Smooth muscle cell (in vitro differentiated cells): ENCODE results near the gene TTC13. TPM values are rescaled to one million over a fixed set of nuclear protein-coding genes. Genes with fewer than 3 reads are reported as not detected.

Experiments
- DNase-seq: peaks from one replicate; lab custom pipeline; 2025; ENCODE audit not compliant: unreplicated experiment; lab: John Stamatoyannopoulos, UW
- H2AFZ ChIP-seq: fragments of 200-600 bp; sonication (generic); 2 replicates; pipeline ENCODE4 v1.6.0; 2016; ENCODE audit warnings: antibody characterized with exemption, low read depth, mild to moderate bottlenecking
- H3F3A ChIP-seq: fragments of 200-600 bp; sonication (generic); 2 replicates; pipeline ENCODE4 v1.6.0; 2017; ENCODE audit warnings: antibody characterized with exemption, low read depth
- H3K27ac ChIP-seq: fragments of 200-600 bp; sonication (generic); 2 replicates; pipeline ENCODE4 v1.5.1; 2016; ENCODE audit warnings: low read depth, mild to moderate bottlenecking
- H3K27me3 ChIP-seq: fragments of 200-600 bp; sonication (generic); 2 replicates; pipeline ENCODE4 v1.6.1; 2016; ENCODE audit warnings: low read depth, mild to moderate bottlenecking
- H3K36me3 ChIP-seq: fragments of 200-600 bp; sonication (generic); 2 replicates; pipeline ENCODE4 v1.5.1; 2016; ENCODE audit warnings: low read depth
- H3K4me1 ChIP-seq: fragments of 200-600 bp; sonication (generic); 2 replicates; pipeline ENCODE4 v1.5.1; 2016; ENCODE audit warnings: low read depth
- H3K4me2 ChIP-seq: fragments of 200-600 bp; sonication (generic); 2 replicates; pipeline ENCODE4 v1.6.0; 2016; ENCODE audit warnings: mild to moderate bottlenecking
- H3K4me3 ChIP-seq: fragments of 200-600 bp; sonication (generic); 2 replicates; pipeline ENCODE4 v1.5.1; 2016; ENCODE audit warnings: mild to moderate bottlenecking
- H3K79me2 ChIP-seq: fragments of 200-600 bp; sonication (generic); 2 replicates; pipeline ENCODE4 v1.6.0; 2016; ENCODE audit warnings: low read depth, mild to moderate bottlenecking
- H3K9ac ChIP-seq: fragments of 200-600 bp; sonication (generic); 2 replicates; pipeline ENCODE4 v1.6.0; 2016; ENCODE audit warnings: low read depth
- H3K9me3 ChIP-seq: fragments of 200-600 bp; sonication (generic); replicated peaks from 2 replicates; pipeline ENCODE4 v1.5.1; 2016; ENCODE audit warnings: low read depth
- H4K20me1 ChIP-seq: fragments of 200-600 bp; sonication (generic); 2 replicates; pipeline ENCODE4 v1.6.0; 2016; ENCODE audit warnings: low read depth
- WGBS: methylation state at CpG from one replicate; pipeline ENCODE4 v1.1.7; 2016; ENCODE audit warnings: low lambda C conversion rate; 5-methylcytosine and 5-hydroxymethylcytosine counted together
- polyA plus RNA-seq: library from polyadenylated mRNA; unstranded; fragments of >200 nt; fragmentation: Nextera tagmentation; extraction: Ambion mirVana; gene quantifications from 2 replicates; pipeline ENCODE4 v1.2.1, GENCODE V29; 2016
- total RNA-seq: library from RNA; depleted of rRNA; stranded (reverse); fragments of >200 nt; gene quantifications from 2 replicates; pipeline ENCODE4 v1.2.3, GENCODE V29; 2014
- TF ChIP-seq, protein P1 (sequence below): fragments of 200-600 bp; sonication (generic); IDR thresholded peaks from 2 replicates; pipeline ENCODE4 v1.5.1; 2017; ENCODE audit warnings: borderline replicate concordance, mild to moderate bottlenecking, antibody characterized with exemption; ENCODE audit not compliant: insufficient read depth, poor library complexity, severe bottlenecking

TTC13 gene
- total and polyA plus RNA-seq, 2 experiments from 2014 or later, result 5.6 to 9.1 TPM

GRCh38 chr1:230902349-230902923, 76.2 kb downstream of the TTC13 start:
- TF ChIP-seq, protein P1, sequence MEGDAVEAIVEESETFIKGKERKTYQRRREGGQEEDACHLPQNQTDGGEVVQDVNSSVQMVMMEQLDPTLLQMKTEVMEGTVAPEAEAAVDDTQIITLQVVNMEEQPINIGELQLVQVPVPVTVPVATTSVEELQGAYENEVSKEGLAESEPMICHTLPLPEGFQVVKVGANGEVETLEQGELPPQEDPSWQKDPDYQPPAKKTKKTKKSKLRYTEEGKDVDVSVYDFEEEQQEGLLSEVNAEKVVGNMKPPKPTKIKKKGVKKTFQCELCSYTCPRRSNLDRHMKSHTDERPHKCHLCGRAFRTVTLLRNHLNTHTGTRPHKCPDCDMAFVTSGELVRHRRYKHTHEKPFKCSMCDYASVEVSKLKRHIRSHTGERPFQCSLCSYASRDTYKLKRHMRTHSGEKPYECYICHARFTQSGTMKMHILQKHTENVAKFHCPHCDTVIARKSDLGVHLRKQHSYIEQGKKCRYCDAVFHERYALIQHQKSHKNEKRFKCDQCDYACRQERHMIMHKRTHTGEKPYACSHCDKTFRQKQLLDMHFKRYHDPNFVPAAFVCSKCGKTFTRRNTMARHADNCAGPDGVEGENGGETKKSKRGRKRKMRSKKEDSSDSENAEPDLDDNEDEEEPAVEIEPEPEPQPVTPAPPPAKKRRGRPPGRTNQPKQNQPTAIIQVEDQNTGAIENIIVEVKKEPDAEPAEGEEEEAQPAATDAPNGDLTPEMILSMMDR, result no peak
- no peak overlapping the region for H3K4me2 ChIP-seq
- H3K79me2 ChIP-seq, result no peaks in the 10 kb centered on the region
- no peak overlapping the region for H3K9ac ChIP-seq
- H3K27ac ChIP-seq, result no peak overlapping the region
- no peaks in the 10 kb centered on the region for H3K27me3 ChIP-seq
- no peak for DNase-seq
- no peaks in the 10 kb centered on the region for H4K20me1 ChIP-seq
- WGBS, result 94% methylated on average over 22 of the region's 22 CpGs
- no peaks in the 10 kb centered on the region for H3K36me3 ChIP-seq
- no peak overlapping the region for H3K4me3 ChIP-seq
- no peaks in the 10 kb centered on the region for H3F3A ChIP-seq
- H3K4me1 ChIP-seq, result no peaks in the 10 kb centered on the region
- H2AFZ ChIP-seq, result no peak overlapping the region
- no peaks in the 10 kb centered on the region for H3K9me3 ChIP-seq

GRCh38 chr1:230901671-230902070, 77.0 kb downstream of the TTC13 start:
- no peaks in the 10 kb centered on the region for H3K4me1 ChIP-seq
- no peaks in the 10 kb centered on the region for H3F3A ChIP-seq
- H3K9ac ChIP-seq, result no peak overlapping the region
- TF ChIP-seq, protein P1, result no peak
- H3K27me3 ChIP-seq, result no peaks in the 10 kb centered on the region
- H2AFZ ChIP-seq, result no peak overlapping the region
- WGBS, result 94% methylated on average over 6 of the region's 6 CpGs
- H4K20me1 ChIP-seq, result no peaks in the 10 kb centered on the region
- no peak overlapping the region for H3K4me3 ChIP-seq
- H3K79me2 ChIP-seq, result no peaks in the 10 kb centered on the region
- H3K9me3 ChIP-seq, result no peaks in the 10 kb centered on the region
- no peak overlapping the region for H3K4me2 ChIP-seq
- DNase-seq, result no peak
- no peaks in the 10 kb centered on the region for H3K36me3 ChIP-seq
- H3K27ac ChIP-seq, result no peak overlapping the region

DNA sequence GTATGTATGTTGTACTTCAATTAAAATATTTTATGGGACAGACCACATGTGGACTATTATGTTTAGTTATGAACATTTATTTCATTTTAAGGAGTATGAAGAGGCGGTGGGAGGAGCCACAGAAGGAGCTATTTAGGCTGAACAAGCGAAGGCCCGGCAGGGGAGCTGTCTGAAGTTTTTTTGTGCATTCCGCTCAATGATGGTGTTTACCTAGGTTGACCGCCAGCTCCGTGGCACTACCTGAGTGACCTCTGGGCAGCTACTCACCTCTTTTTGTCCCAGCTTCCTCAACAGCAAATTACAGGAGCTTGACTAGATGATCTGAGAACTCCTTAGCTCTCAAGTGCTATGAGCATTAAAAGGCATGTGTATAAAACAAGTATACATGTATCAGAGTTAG, 77.7 kb downstream of the TTC13 start:
- Histone ChIP-seq H3K79me2 (no peaks in the 10 kb centered on the region), H3K4me1 (no peaks in the 10 kb centered on the region), H3K9ac (no peak overlapping the region), H3K4me2 (no peak overlapping the region), H2AFZ (no peak overlapping the region), H3K9me3 (no peaks in the 10 kb centered on the region), H3F3A (no peaks in the 10 kb centered on the region), H3K4me3 (no peak overlapping the region), H3K27me3 (no peaks in the 10 kb centered on the region), H3K36me3 (no peaks in the 10 kb centered on the region), H4K20me1 (no peaks in the 10 kb centered on the region), H3K27ac (no peak overlapping the region)
- DNase-seq, result no peak
- 96% methylated on average over 6 of the region's 6 CpGs for WGBS
- TF ChIP-seq, protein P1, result no peak

- Histone ChIP-seq H3K36me3 (no peaks in the 10 kb centered on the region), H3K4me1 (no peaks in the 10 kb centered on the region), H3K27ac (no peak overlapping the region), H2AFZ (no peak overlapping the region), H3K9ac (no peak overlapping the region), H3K4me2 (peak overlapping the region; percentile 45), H3K27me3 (no peaks in the 10 kb centered on the region), H3F3A (no peaks in the 10 kb centered on the region), H4K20me1 (no peaks in the 10 kb centered on the region), H3K79me2 (no peaks in the 10 kb centered on the region), H3K4me3 (no peak overlapping the region), H3K9me3 (no peaks in the 10 kb centered on the region)
- TF ChIP-seq, protein P1, result no peak
- WGBS, result 46% methylated on average over 5 of the region's 5 CpGs
- no peak for DNase-seq
Measured at GRCh38 chr1:230899841-230900251, 78.8 kb downstream of the TTC13 start.
